Activated CD8-positive, alpha-beta T cell treated with anti-CD3 and anti-CD28 coated beads for 36 hours (primary cell): ENCODE results near the gene GPR62. TPM values are rescaled to one million over a fixed set of nuclear protein-coding genes. Genes with fewer than 3 reads are reported as not detected.

Experiments
- ATAC-seq: fragments of 200-7000 bp; cut with Tn5 transposase; one replicate; pipeline ENCODE4 v1.10.0; 2021; ENCODE audit warnings: mild to moderate bottlenecking, moderate library complexity
- CTCF ChIA-PET: fragments of 350-600 bp; sonication (Branson Sonifier 250); formaldehyde crosslinking; loops from one replicate; lab custom pipeline; 2021; ENCODE audit warnings: antibody characterized with exemption; lab: Charles Lee
- POLR2A ChIA-PET: fragments of 350-600 bp; sonication (Branson Sonifier 250); formaldehyde crosslinking; loops from one replicate; lab custom pipeline; 2021; ENCODE audit warnings: antibody characterized with exemption; lab: Charles Lee
- DNase-seq: peaks from one replicate; pipeline ENCODE4 v3.0.0-alpha.2; 2020
- H3K27ac Mint-ChIP-seq: one replicate; pipeline ENCODE4 v1.8.0; 2021; ENCODE audit warnings: mild to moderate bottlenecking, mixed read lengths
- H3K27me3 Mint-ChIP-seq: one replicate; pipeline ENCODE4 v1.8.0; 2021; ENCODE audit warnings: mixed read lengths
- H3K36me3 Mint-ChIP-seq: one replicate; pipeline ENCODE4 v1.8.0; 2021; ENCODE audit warnings: low read depth, mixed read lengths
- H3K4me1 Mint-ChIP-seq: one replicate; pipeline ENCODE4 v1.8.0; 2021; ENCODE audit warnings: low read depth, mixed read lengths
- H3K4me3 Mint-ChIP-seq: one replicate; pipeline ENCODE4 v1.8.0; 2021; ENCODE audit warnings: mild to moderate bottlenecking, moderate library complexity, mixed read lengths
- H3K9me3 Mint-ChIP-seq: one replicate; pipeline ENCODE4 v1.8.0; 2021; ENCODE audit warnings: mixed read lengths
- CTCF ChIP-seq: fragments of 200-600 bp; IDR thresholded peaks from one replicate; pipeline ENCODE4 v1.8.0; 2022; ENCODE audit warnings: antibody characterized with exemption, mild to moderate bottlenecking
- intact Hi-C: fragments of 100-400 bp; cut with micrococcal nuclease; formaldehyde crosslinking; loops from one replicate; pipeline ENCODE4 v1.10.0; 2022
- total RNA-seq, 2 experiments: library from RNA; stranded (reverse); gene quantifications; one replicate each; pipeline ENCODE4 v1.2.3, GENCODE V29; 2021

Gene GPR62
- total RNA-seq: not detected

GRCh38 chr3:51955175-51955892 lies at the start of gene GPR62:
GPR62 (plus strand) TSS chr3:51955381; CDS start chr3:51955653, 272 bp downstream.
- Mint-ChIP-seq H3K4me3 (no peak within 1 kb of the TSS), H3K9me3 (no peaks in the 10 kb centered on the region), H3K27me3 (peaks cover 28% of the 10 kb centered on the region), H3K36me3 (peaks cover 3% of the 10 kb centered on the region), H3K27ac (no peak within 1 kb of the TSS), H3K4me1 (peaks cover 6% of the 10 kb centered on the region)
- ATAC-seq (no peak), DNase-seq (no peak)
- intact Hi-C loops: no loop called here
- CTCF ChIA-PET: interaction anchor here (1.2 to 2.9 kb wide), 3 partner anchors 13 to 46 kb away, joined by 3 to 13 read pairs (median 3); partner anchors contain the start of genes ABHD14A and ABHD14B
- POLR2A ChIA-PET: interaction anchor here (0.5 to 1.6 kb wide), 5 partner anchors 10 to 40 kb away, joined by 3 to 6 read pairs (median 3); partner anchors contain the start of gene RPL29
- no peak for TF ChIP-seq CTCF

- H3K27ac Mint-ChIP-seq: no peak overlapping the region
- intact Hi-C loops: no loop called here
- peaks cover 11% of the 10 kb centered on the region for H3K9me3 Mint-ChIP-seq
- ATAC-seq (no peak), DNase-seq (no peak)
- ChIA-PET POLR2A (no interaction called here), CTCF (no interaction called here)
- peaks cover 14% of the 10 kb centered on the region for H3K27me3 Mint-ChIP-seq
- no peak for TF ChIP-seq CTCF
- H3K4me3 Mint-ChIP-seq: no peak overlapping the region
- peaks cover 2% of the 10 kb centered on the region for H3K36me3 Mint-ChIP-seq
- H3K4me1 Mint-ChIP-seq: no peaks in the 10 kb centered on the region
Measured at GRCh38 chr3:51908026-51908425, 47.2 kb upstream of the GPR62 start.

- DNase-seq: no peak
- CTCF ChIA-PET: no interaction called here
- Mint-ChIP-seq H3K27me3 (peaks cover 3% of the 10 kb centered on the region), H3K4me3 (no peak overlapping the region), H3K9me3 (no peaks in the 10 kb centered on the region), H3K36me3 (no peaks in the 10 kb centered on the region), H3K4me1 (no peaks in the 10 kb centered on the region), H3K27ac (no peak overlapping the region)
- ATAC-seq: no peak
- no peak for TF ChIP-seq CTCF
- intact Hi-C loops: no loop called here
- POLR2A ChIA-PET: no interaction called here
Measured at GRCh38 chr3:51916418-51916817, 38.8 kb upstream of the GPR62 start.

- POLR2A ChIA-PET: no interaction called here
- CTCF ChIA-PET: no interaction called here
- no peaks in the 10 kb centered on the region for H3K9me3 Mint-ChIP-seq
- intact Hi-C loops: no loop called here
- no peak overlapping the region for H3K4me3 Mint-ChIP-seq
- ATAC-seq (no peak), DNase-seq (no peak)
- H3K27me3 Mint-ChIP-seq: peaks cover 3% of the 10 kb centered on the region
- TF ChIP-seq CTCF: no peak
- no peak overlapping the region for H3K27ac Mint-ChIP-seq
- H3K36me3 Mint-ChIP-seq: no peaks in the 10 kb centered on the region
- no peaks in the 10 kb centered on the region for H3K4me1 Mint-ChIP-seq
Measured at GRCh38 chr3:51921081-51921578, 34.1 kb upstream of the GPR62 start.
